Glutamatergic neuron (in vitro differentiated cells): ENCODE measurements around the gene GBP3. TPM values are rescaled to one million over a fixed set of nuclear protein-coding genes. Genes with fewer than 3 reads are reported as not detected.

Experiments used
- DNase-seq: peaks from one replicate; pipeline ENCODE4 v3.0.0; 2022
- H3K27ac Mint-ChIP-seq: one replicate; pipeline ENCODE4 v1.8.0; 2020; ENCODE audit warnings: mild to moderate bottlenecking, mixed read lengths, inconsistent platforms; ENCODE audit not compliant: unreplicated experiment
- H3K27me3 Mint-ChIP-seq: one replicate; pipeline ENCODE4 v1.8.0; 2020; ENCODE audit warnings: mild to moderate bottlenecking, moderate library complexity, mixed read lengths, inconsistent platforms; ENCODE audit not compliant: unreplicated experiment
- H3K36me3 Mint-ChIP-seq: one replicate; pipeline ENCODE4 v1.8.0; 2020; ENCODE audit warnings: mild to moderate bottlenecking, mixed read lengths, inconsistent platforms; ENCODE audit not compliant: unreplicated experiment
- H3K4me1 Mint-ChIP-seq: one replicate; pipeline ENCODE4 v1.8.0; 2020; ENCODE audit warnings: mild to moderate bottlenecking, low read depth, mixed read lengths, inconsistent platforms; ENCODE audit not compliant: unreplicated experiment
- H3K4me3 Mint-ChIP-seq: one replicate; pipeline ENCODE4 v1.8.0; 2020; ENCODE audit warnings: mild to moderate bottlenecking, mixed read lengths, inconsistent platforms; ENCODE audit not compliant: unreplicated experiment
- H3K9me3 Mint-ChIP-seq: one replicate; pipeline ENCODE4 v1.8.0; 2020; ENCODE audit warnings: mild to moderate bottlenecking, moderate library complexity, mixed read lengths, inconsistent platforms; ENCODE audit not compliant: unreplicated experiment
- total RNA-seq: library from RNA; stranded (reverse); fragmentation: NEBNext Ultra II Directional; extraction: Animal tissue kit (Norgen Biotek cat#: 25700); gene quantifications from one replicate; pipeline ENCODE4 v1.2.1, GENCODE V29; 2021; ENCODE audit not compliant: unreplicated experiment
- TF ChIP-seq, protein P1 (sequence below): fragments of 200-600 bp; sonication (generic); IDR thresholded peaks from one replicate; pipeline ENCODE4 v1.5.0; 2021; ENCODE audit not compliant: partially characterized antibody, unreplicated experiment

Gene GBP3
- total RNA-seq, 1 donor from 2014 or later = not detected

GRCh38 chr1:88998716-88999115 lies 23.9 kb downstream of the GBP3 start:
- Mint-ChIP-seq H3K4me3 (no peak overlapping the region), H3K4me1 (no peaks in the 10 kb centered on the region), H3K27ac (no peak overlapping the region), H3K27me3 (no peaks in the 10 kb centered on the region), H3K9me3 (no peaks in the 10 kb centered on the region), H3K36me3 (no peaks in the 10 kb centered on the region)
- TF ChIP-seq, protein P1, sequence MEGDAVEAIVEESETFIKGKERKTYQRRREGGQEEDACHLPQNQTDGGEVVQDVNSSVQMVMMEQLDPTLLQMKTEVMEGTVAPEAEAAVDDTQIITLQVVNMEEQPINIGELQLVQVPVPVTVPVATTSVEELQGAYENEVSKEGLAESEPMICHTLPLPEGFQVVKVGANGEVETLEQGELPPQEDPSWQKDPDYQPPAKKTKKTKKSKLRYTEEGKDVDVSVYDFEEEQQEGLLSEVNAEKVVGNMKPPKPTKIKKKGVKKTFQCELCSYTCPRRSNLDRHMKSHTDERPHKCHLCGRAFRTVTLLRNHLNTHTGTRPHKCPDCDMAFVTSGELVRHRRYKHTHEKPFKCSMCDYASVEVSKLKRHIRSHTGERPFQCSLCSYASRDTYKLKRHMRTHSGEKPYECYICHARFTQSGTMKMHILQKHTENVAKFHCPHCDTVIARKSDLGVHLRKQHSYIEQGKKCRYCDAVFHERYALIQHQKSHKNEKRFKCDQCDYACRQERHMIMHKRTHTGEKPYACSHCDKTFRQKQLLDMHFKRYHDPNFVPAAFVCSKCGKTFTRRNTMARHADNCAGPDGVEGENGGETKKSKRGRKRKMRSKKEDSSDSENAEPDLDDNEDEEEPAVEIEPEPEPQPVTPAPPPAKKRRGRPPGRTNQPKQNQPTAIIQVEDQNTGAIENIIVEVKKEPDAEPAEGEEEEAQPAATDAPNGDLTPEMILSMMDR = peak; percentile 77
- DNase-seq = no peak

DNA sequence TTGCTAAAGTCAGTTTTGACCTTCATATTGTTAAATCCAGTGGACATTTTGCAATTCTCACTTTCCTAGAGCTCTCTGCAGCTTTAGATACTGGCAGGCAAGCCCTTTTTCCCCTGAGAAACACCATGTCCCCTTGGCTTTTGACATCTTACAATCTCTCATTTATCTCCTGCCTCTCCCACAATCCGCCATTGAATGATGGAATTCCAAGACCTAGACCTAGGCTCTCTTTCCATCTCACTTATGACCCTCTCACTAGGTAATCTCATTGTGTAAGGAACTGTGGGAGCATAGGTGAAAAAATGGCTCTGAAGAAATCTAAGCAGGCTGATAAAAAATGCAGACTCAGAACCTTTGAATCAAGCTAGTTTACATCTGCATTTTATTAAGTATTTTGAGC lies 32.2 kb downstream of the GBP3 start:
- Mint-ChIP-seq H3K27ac (no peak overlapping the region), H3K27me3 (no peaks in the 10 kb centered on the region), H3K4me1 (peaks cover 9% of the 10 kb centered on the region), H3K36me3 (no peaks in the 10 kb centered on the region), H3K9me3 (peaks cover 2% of the 10 kb centered on the region), H3K4me3 (peak overlapping the region; percentile 8)
- TF ChIP-seq, protein P1 = no peak
- no peak for DNase-seq

- H3K36me3 Mint-ChIP-seq = peaks cover 8% of the 10 kb centered on the region
- no peak overlapping the region for H3K4me3 Mint-ChIP-seq
- H3K27ac Mint-ChIP-seq = no peak overlapping the region
- H3K9me3 Mint-ChIP-seq = no peaks in the 10 kb centered on the region
- H3K4me1 Mint-ChIP-seq = peaks cover 7% of the 10 kb centered on the region
- no peak for DNase-seq
- no peaks in the 10 kb centered on the region for H3K27me3 Mint-ChIP-seq
- TF ChIP-seq, protein P1 = no peak
Observed at GRCh38 chr1:88985692-88986091, 37.0 kb downstream of the GBP3 start.

GRCh38 chr1:88985032-88985431 lies 37.6 kb downstream of the GBP3 start:
- Mint-ChIP-seq H3K9me3 (no peaks in the 10 kb centered on the region), H3K4me1 (peaks cover 3% of the 10 kb centered on the region), H3K27ac (no peak overlapping the region), H3K4me3 (no peak overlapping the region), H3K36me3 (peaks cover 8% of the 10 kb centered on the region), H3K27me3 (no peaks in the 10 kb centered on the region)
- TF ChIP-seq, protein P1 = no peak
- no peak for DNase-seq

DNA sequence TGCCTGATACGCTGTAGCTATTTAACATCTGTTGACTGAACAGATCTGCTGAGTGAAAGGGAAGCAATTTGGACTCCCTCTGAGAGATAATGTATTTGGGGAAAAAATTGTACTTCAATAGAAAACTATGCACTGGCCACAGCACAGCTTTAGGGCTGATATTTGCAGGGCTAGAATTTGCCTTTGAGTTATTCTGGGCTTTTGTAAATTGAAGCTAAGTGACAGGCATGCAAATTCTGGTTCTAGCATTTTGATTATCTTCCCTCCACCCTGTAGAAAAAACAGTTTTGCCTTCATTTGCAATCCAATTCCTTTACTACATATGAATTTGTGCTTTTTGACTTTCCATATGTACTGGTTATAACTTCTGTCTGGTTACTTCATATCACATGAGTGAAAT lies 38.1 kb downstream of the GBP3 start:
- no peak overlapping the region for H3K27ac Mint-ChIP-seq
- H3K9me3 Mint-ChIP-seq = no peaks in the 10 kb centered on the region
- H3K27me3 Mint-ChIP-seq = no peaks in the 10 kb centered on the region
- no peak overlapping the region for H3K4me3 Mint-ChIP-seq
- DNase-seq = no peak
- H3K36me3 Mint-ChIP-seq = peaks cover 8% of the 10 kb centered on the region
- TF ChIP-seq, protein P1 = no peak
- no peaks in the 10 kb centered on the region for H3K4me1 Mint-ChIP-seq
